22Rv1 (cell line): ENCODE data around the gene ZEB1.
"Not testable (repeated sequence)": the region's sequence is repeated elsewhere in the genome, so short reads cannot be mapped to it uniquely, and the experiment has no call there.

Experiments
- H3K27ac ChIP-seq: fragments of 450-650 bp; 2 replicates; pipeline ENCODE4 v1.5.1; 2017
- ZFX ChIP-seq: fragments of 450-650 bp; IDR thresholded peaks from 2 replicates; pipeline ENCODE4 v1.6.1; 2017; ENCODE audit warnings: antibody characterized with exemption, borderline replicate concordance
- TF ChIP-seq, protein P1 (sequence below): fragments of 450-650 bp; IDR thresholded peaks from 2 replicates; pipeline ENCODE4 v1.5.1; 2017; ENCODE audit warnings: mild to moderate bottlenecking

ZEB1 gene

GRCh38 chr10:31421322-31421721 lies 102.3 kb downstream of the ZEB1 start:
- H3K27ac ChIP-seq = no peak overlapping the region
- no peak for TF ChIP-seq ZFX
- TF ChIP-seq, protein P1, sequence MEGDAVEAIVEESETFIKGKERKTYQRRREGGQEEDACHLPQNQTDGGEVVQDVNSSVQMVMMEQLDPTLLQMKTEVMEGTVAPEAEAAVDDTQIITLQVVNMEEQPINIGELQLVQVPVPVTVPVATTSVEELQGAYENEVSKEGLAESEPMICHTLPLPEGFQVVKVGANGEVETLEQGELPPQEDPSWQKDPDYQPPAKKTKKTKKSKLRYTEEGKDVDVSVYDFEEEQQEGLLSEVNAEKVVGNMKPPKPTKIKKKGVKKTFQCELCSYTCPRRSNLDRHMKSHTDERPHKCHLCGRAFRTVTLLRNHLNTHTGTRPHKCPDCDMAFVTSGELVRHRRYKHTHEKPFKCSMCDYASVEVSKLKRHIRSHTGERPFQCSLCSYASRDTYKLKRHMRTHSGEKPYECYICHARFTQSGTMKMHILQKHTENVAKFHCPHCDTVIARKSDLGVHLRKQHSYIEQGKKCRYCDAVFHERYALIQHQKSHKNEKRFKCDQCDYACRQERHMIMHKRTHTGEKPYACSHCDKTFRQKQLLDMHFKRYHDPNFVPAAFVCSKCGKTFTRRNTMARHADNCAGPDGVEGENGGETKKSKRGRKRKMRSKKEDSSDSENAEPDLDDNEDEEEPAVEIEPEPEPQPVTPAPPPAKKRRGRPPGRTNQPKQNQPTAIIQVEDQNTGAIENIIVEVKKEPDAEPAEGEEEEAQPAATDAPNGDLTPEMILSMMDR = no peak

GRCh38 chr10:31422634-31423033 lies 103.6 kb downstream of the ZEB1 start:
- TF ChIP-seq ZFX = no peak
- TF ChIP-seq, protein P1 = no peak

DNA sequence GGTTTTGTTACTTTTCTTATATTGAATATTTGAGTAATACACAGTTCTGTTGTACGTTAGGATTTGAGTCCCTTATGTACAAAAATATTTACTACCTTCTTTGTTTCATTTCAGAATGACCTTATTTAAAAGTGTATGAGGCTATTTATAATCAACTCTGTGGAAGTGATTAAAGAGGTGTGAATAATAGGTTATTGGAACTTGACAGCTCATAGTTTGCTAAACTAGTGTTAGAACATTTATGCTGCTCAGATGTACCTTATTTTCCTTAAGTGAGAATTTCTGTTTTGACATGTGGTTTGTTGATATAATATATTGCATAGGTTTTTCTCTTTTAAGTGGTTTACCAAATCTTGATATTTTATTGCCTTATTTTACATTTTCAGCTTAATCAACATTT lies 105.5 kb downstream of the ZEB1 start:
- H3K27ac ChIP-seq = no peak overlapping the region
- TF ChIP-seq ZFX = no peak
- TF ChIP-seq, protein P1 = no peak

More at GRCh38 chr10:31422634-31423033, 103.6 kb downstream of the ZEB1 start:
- H3K27ac ChIP-seq = no peak overlapping the region

GRCh38 chr10:31426401-31426800 lies 107.4 kb downstream of the ZEB1 start:
- TF ChIP-seq, protein P1 = no peak
- no peak for TF ChIP-seq ZFX
- no peak overlapping the region for H3K27ac ChIP-seq

DNA sequence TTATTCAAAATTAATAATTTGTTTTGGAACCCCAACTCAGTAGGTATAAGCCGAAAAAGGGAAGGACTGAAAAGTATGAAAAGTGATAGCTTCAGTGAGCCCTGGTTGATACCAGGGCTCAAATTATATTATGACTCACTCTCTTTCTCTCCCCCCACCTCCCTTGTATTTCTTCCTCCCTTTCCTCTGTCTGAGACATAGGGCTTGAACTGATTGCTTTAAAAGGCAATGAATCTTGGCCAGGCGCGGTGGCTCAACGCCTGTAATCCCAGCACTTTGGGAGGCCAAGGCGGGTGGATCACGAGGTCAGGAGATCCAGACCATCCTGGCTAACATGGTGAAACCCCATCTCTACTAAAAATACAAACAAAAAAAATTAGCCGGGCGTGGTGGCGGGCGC lies 108.3 kb downstream of the ZEB1 start:
- not testable (repeated sequence) for H3K27ac ChIP-seq

DNA sequence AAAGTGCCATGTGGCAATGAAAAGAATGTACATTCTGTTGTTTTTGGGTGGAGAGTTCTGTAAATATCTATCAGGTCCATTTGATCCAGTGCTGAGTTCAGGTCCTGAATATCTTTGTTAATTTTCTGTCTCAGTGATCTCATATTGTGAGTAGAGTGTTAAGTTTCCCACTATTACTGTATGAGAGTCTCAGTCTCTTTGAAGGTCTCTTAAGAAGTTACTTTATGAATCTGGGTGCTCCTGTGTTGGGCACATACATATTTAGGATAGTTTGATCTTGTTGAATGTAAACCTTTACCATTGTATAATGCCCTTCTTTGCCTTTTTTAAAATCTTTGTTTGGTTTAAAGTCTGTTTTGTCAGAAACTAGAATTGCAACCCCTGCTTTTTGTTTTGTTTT lies 109.5 kb downstream of the ZEB1 start:
- H3K27ac ChIP-seq = not testable (repeated sequence)

DNA sequence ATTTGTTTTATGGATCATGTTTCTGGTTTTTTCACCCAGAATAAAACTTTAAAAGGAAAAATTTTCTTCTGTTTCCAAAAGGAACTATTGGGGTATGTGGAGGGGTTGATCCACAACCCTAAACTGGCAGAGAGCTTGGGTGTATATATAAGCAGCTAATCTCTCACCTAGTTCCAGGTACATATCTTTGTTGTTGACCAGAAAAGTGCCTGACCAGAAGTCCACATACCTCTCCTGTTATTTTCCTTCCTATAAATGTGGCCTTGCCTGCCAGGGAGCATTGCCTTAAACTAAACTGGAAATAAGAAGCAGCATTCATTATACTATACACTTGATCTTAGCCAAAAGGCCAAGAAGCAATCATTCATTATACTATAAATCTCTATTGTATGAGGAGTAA lies 112.0 kb downstream of the ZEB1 start:
- no peak for TF ChIP-seq ZFX
- TF ChIP-seq, protein P1 = no peak
- H3K27ac ChIP-seq = no peak overlapping the region

DNA sequence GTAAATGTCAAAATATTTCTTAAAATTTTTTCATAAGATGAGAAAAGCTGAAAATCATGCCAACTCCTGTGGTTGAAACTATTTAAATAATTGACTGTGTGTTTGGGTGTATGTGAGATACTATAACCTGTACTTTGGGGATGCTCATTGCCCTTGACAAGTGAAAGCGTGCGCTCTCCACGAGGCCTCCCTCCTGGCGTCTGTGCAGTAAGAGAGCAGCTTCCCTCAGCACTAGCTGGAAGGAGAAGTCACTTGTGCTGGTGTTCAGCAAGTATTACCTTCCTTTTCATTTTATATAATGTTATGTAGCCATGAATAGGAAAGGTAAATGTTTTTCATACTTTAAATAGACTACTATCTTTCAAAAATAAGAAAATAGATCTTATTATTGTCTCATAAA lies 118.9 kb downstream of the ZEB1 start:
- TF ChIP-seq, protein P1 = no peak
- H3K27ac ChIP-seq = no peak overlapping the region

GRCh38 chr10:31451766-31452165 lies 132.8 kb downstream of the ZEB1 start:
- H3K27ac ChIP-seq = no peak overlapping the region

More at GRCh38 chr10:31451766-31452165, 132.8 kb downstream of the ZEB1 start:
- no peak for TF ChIP-seq ZFX
- TF ChIP-seq, protein P1 = no peak
